CD4-positive, alpha-beta T cell treated with Interleukin-4 for 4 hours (primary cell): ENCODE data around the gene PFKFB3.
"Not testable (repeated sequence)": the region's sequence is repeated elsewhere in the genome, so short reads cannot be mapped to it uniquely, and the experiment has no call there.

ENCODE experiments used
- DNase-seq: peaks from one replicate; pipeline ENCODE4 v3.0.0-alpha.2; 2020

Gene PFKFB3

DNA sequence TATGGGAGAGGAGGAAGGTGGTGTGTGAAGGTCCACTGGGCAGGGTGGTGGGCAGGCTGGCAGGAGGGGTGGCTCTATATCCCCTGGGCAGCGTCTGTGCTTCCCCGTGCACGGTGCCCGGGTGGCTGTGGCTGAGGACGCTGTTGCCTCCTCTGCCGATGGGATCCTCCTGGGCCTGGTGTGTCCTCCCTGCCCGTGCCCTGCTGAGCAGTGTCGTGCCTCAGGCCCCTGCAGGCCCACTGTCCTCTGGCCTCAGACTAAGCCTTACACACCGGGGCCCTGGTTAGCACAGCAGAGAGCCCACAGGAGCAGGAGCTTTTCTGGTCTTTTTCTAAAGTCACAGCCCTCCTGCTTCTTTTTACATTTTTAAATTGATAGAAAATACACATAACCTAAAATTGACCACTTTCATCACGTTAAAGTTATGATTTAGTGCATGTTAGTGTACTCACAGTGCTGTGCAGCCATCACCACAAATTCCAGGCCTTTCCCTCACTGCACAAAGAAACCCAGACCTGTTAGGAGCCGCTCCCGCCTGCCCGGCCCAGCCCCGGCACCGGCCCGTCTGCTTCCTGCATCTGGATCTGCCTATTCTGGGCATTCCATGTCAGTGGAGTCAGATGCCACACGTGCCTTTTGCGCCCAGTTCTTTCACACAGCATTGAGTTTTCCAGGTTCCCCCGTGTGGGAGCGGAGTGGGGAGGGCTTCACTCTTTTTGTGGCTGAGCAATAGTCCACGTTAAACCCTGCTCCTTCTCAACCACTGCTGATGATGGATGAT is 19.4 kb downstream of the PFKFB3 start:
- no peak for DNase-seq

DNA sequence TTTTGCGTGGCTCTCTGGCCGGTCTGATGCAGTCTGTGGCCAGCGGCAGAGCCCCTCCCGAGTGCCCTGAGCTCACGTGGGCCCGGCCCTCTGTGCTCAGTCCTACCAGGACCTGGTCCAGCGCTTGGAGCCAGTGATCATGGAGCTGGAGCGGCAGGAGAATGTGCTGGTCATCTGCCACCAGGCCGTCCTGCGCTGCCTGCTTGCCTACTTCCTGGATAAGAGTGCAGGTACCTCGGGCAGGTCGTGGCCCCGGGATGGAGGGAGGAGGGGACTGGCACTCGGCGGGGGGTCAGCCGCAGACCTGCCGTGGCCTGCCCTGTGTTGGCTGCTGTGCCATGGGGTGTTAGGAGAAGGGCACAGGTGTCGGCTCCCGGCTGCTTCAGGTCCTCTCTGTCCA is 20.0 kb downstream of the PFKFB3 start:
- DNase-seq = no peak

DNA sequence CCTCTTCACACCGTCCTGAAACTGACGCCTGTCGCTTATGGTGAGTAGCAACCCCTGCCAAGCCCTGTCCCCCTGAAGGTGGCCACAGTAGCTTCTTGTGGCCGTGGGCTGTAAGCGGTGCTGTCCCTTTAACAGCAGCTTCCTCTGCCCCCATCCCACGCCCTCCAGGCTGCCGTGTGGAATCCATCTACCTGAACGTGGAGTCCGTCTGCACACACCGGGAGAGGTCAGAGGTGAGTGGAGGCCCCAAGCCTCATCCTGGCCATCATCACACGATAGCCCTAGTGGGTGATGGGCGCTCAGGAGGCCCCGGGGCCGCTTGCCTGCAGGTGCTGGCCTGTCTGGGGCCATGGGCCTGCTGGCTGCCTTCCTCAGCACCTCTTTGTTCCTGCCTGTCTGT is 21.2 kb downstream of the PFKFB3 start:
- no peak for DNase-seq

DNA sequence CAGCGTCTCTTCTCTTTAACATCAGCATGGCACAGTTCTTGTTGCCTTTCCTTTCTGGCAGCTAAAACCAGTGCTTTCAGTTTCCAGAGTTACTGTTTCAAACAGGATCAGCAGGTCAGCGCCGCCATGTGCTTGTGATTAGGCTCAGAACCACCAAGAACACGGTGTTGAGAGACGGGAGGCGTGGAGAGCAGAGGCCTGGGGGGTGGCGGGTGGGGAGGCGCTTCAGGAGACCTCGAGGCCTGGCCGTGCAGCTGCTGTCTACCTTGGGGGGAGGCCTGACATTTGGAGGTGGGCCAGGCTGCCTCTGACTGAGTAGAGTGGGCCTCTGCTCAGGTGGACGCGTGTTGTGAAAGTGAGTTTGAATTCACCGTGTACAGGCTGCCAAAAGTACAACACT is 22.0 kb downstream of the PFKFB3 start:
- DNase-seq = no peak

DNA sequence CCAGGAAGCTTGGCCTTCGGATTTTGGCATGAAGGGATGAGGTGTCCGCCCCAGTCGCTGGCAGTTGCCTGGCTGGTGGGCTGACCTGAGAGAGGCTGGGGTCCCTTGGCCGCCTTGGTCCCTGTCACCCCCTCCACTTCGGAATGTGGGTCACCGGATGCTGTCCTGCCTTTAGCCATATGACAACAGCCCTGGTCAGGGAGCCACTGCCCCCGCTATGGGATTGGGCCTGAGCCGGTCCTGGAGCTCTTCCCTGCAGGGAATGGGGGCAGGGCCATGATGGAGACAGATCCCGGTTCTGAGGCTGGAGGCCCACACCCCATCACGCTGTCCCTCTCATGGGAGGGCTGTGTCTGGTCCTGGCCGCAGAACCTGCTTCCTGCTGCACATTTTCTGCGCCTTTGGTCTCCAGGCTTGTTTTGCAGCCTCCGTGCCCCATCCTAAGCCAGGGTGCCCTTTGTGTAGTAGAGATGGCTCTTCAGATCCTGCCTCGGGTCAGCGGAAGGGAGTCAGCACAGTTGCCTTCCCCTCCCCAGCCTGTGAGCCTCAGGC is 22.6 kb downstream of the PFKFB3 start:
- no peak for DNase-seq

DNA sequence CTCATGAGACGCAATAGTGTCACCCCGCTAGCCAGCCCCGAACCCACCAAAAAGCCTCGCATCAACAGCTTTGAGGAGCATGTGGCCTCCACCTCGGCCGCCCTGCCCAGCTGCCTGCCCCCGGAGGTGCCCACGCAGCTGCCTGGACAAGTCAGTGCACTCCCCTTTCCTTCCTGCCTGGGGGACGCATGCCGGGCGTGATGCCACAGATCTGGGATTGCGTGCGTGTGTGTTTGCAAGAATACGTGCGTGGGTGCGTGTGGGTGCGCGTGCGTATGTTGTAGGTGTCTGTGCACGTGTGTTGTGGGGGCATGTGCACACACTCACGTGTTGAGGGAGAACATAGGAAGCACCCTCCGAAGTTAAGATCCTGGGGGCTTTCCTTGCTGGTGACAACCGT is 23.5 kb downstream of the PFKFB3 start:
- DNase-seq = no peak

DNA sequence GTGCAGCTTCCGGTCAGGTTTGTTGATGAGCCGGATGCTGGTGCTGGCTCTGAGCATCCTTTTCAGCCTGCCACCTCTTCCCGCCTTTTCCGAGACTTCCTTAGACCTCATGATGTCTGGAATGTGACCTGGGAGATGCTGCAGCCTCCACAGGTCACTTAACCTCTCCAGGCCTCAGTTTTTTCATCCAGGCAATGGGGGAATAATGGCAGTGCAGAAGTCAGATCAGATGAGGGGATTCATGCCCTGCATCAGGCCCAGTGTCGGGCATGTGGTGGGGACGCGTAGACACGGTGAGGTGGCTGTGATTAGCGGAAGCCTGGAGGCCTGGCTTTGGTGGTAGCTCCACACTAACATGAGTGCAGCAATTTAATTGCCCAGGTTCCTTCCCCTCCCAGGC is 24.6 kb downstream of the PFKFB3 start:
- DNase-seq = no peak

DNA sequence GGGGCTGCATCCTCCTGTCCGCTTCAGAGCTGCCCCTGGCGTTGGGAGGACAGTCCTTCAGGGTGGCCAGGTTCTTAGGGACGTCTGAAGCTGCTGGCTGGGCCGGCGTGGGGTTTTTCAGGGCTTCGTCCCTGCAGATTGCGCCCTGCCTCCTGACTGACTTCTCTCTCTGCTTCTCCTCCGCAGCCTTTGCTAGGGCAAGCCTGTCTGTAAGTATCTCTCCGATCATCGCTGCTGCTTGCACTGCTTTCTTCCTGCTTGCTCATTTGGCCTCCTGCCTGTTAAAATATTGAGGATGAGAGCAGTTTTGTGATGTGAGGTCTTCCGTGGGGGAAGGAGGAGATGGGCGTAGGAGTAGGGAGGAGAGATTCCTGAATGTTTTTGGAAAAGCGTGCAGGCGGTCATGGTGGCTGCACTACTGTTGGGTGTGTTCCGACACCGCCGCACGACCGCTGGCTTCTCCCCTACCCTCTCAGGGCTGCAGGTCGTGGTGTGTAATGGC is 25.3 kb downstream of the PFKFB3 start:
- DNase-seq = no peak

DNA sequence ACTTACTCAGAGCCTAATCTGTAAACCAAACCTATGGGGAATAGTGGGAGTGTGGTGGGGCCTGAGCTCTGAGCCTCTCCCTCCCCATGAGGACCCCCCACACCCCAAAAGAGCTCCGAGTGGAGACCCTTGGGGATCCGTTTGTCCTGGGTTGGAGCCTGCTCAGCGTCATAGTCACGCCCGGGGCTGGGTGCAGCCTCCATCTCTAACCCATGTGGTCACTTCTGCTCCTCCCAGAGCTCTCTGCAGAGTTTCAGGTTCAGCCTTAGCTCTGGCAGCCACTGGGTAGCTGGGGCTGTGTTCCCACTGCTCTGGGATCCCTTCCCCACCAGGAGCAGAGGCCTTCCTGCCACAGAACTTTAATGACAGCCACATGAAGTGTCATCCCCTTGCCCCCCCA is 25.9 kb downstream of the PFKFB3 start:
- no peak for DNase-seq

DNA sequence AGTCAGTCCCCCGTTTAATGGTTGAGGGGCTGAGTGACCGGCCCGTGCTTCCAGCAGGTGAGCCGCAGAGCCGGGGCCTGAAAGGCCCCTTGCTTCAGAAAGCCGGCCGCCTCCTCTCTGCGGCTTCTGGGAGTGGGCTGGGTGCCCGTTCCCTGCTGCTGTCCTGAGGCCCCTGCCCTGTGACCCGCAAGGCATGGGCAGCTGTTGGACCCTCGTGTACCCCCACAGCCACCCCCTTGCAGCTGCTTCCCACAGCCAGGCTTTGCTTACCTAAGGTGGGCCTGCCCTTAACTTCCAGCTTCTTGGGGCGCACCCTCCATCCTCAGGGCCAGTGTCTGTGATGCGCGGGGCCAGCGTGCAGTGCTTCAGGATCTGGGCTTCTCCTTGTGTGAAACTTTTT is 26.6 kb downstream of the PFKFB3 start:
- no peak for DNase-seq

DNA sequence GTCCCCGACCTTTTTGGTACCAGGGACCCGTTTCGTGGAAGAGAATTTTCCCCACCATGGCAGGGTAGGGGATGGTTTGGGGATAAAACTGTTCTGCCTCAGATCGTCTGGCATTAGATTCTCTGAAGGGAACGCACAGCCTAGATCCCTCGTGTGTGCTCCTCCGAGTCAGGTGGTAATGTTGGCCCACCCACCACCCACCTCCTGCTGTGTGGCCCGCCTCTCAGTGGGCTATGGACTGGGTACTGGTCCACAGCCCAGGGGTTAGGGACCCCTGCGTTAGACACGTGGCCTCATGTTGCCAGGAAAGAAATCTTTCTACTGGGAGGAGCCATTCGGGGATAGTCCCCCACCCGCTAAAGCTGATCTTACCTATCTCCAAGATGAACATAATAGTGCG is 27.0 kb downstream of the PFKFB3 start:
- DNase-seq = no peak

DNA sequence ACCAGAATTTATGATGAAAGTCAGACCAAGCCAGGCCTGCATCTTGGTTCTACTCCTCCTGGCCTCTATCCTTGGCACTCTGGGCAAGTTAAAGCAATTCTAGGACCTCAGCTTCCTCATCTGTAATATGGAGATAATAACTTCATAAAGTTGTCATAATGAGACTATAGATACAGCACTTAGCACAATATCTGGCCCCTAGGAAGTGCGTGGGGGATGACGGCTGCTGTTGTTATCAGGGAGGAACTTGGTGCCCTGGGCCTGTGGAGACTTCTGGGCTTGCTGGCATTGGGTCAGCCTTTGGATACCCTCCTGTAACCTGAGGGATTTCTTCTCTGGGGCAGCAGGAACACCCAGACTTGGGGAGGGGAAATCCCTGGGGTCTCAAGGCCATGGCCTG is 27.6 kb downstream of the PFKFB3 start:
- DNase-seq = no peak

DNA sequence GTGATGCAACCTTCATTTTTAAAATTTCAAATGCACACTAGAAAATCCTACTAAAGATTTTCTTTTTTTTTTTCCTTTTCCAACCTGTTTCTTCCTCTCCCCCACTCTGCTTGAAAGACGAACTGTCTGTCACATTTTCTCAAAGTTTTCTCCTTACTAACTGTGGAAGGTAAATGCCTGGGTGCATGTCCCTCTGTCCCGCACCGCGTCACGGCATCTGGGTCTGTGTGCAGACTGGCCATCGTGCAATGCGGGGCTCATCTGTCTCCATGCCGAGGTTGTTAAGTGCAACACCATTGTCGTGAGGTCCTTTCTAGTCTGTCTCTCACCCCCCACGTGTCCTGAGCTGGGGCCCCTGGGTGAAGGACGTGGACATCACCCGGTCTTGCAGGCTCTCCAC is 28.4 kb downstream of the PFKFB3 start:
- DNase-seq = no peak

DNA sequence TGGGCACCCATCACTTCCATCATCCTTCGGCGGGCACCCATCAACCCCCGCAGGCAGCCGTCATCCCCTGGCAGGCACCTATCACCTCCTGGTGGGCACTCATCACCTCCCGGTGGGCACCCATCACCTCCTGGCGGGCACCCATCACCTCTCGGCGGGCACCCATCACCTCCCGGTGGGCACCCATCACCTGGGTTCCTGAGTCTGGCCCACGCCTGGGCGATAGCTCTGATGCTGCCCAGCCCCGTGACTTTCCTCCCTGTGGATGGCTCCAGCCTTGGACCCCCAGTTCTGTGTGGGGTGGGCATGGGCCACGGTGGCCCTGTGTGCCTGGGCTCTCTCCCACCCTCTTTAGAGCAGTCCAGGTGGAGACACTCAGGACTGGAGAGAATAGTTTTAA is 29.0 kb downstream of the PFKFB3 start:
- no peak for DNase-seq

DNA sequence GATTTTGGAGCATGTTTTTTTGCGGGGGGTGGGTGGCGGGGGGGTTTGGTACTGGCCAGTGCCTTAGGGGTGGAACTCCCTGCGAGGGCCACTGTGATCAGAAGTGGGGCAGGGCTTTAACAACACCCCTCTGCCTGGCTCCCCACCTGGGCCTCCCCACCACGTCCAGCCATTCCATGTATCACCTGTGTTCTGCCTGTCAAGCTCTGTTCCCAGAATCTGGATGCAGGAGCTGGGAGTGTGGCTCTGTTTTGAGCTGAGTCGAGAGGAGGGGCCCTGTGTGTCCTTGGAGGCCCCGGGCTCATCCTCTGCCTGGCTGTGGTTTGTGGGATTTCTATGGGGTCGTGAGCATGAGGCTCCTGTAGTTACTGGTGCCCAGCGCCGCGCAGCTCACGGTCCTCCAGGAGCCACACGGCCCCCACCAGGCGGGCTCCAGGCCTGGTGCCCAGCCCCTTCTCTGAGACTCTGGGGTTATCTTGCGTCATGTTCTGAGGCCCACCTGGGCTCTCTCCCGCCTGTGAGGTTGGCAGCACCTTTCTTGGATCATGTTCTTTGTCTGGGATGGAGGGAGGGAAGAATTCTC is 29.6 kb downstream of the PFKFB3 start:
- no peak for DNase-seq

DNA sequence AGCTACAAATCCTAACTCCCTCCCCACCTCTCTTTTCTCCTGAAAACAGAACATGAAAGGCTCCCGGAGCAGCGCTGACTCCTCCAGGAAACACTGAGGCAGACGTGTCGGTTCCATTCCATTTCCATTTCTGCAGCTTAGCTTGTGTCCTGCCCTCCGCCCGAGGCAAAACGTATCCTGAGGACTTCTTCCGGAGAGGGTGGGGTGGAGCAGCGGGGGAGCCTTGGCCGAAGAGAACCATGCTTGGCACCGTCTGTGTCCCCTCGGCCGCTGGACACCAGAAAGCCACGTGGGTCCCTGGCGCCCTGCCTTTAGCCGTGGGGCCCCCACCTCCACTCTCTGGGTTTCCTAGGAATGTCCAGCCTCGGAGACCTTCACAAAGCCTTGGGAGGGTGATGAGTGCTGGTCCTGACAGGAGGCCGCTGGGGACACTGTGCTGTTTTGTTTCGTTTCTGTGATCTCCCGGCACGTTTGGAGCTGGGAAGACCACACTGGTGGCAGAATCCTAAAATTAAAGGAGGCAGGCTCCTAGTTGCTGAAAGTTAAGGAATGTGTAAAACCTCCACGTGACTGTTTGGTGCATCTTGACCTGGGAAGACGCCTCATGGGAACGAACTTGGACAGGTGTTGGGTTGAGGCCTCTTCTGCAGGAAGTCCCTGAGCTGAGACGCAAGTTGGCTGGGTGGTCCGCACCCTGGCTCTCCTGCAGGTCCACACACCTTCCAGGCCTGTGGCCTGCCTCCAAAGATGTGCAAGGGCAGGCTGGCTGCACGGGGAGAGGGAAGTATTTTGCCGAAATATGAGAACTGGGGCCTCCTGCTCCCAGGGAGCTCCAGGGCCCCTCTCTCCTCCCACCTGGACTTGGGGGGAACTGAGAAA is 30.4 kb downstream of the PFKFB3 start:
- no peak for DNase-seq

DNA sequence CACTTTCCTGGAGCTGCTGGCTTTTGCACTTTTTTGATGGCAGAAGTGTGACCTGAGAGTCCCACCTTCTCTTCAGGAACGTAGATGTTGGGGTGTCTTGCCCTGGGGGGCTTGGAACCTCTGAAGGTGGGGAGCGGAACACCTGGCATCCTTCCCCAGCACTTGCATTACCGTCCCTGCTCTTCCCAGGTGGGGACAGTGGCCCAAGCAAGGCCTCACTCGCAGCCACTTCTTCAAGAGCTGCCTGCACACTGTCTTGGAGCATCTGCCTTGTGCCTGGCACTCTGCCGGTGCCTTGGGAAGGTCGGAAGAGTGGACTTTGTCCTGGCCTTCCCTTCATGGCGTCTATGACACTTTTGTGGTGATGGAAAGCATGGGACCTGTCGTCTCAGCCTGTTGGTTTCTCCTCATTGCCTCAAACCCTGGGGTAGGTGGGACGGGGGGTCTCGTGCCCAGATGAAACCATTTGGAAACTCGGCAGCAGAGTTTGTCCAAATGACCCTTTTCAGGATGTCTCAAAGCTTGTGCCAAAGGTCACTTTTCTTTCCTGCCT is 31.1 kb downstream of the PFKFB3 start:
- DNase-seq = no peak

DNA sequence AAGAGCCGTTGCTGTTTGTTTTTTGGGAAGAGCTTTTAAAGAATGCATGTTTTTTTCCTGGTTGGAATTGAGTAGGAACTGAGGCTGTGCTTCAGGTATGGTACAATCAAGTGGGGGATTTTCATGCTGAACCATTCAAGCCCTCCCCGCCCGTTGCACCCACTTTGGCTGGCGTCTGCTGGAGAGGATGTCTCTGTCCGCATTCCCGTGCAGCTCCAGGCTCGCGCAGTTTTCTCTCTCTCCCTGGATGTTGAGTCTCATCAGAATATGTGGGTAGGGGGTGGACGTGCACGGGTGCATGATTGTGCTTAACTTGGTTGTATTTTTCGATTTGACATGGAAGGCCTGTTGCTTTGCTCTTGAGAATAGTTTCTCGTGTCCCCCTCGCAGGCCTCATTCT is 31.6 kb downstream of the PFKFB3 start:
- no peak for DNase-seq

DNA sequence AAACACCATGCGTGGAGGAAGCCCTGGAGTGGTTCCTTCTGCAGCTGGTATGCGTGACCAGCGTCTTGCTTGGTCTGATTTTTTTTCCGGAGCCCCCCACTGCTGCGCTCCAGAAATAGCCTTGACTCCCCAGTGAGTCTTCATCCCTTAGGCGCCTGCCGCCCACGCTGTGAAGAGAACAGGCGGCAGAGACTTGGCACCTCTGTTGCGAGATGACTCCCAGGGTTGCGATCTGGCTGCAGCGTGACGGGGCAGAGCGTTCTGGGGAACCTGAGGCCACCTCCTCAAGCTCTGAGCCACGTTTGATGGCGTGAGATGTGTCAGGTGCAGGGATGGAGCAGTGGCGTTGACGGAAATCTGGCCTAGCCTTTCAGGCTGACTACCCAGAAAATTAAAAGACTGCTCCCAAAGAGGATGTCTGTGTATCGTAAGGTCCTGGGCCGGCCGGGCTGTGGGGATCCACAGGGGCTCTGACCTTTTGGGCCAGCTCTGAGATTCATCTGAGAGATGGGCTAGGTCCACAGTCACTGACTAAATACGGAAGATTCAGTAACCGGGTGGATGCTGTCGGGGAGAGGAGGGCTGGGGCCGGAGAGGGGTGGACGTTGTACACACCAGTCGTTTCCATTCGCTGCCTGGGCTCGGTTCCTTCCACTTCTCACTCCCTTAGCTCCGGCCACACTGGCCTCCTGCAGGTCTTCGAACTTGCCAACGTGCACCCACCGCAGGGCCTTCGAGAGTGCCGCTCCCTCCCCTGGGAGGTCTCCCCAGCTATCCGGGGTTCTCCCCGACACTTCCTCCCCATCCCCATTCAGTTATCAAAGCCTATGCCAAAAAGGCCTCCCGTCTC is 33.8 kb downstream of the PFKFB3 start:
- no peak for DNase-seq

DNA sequence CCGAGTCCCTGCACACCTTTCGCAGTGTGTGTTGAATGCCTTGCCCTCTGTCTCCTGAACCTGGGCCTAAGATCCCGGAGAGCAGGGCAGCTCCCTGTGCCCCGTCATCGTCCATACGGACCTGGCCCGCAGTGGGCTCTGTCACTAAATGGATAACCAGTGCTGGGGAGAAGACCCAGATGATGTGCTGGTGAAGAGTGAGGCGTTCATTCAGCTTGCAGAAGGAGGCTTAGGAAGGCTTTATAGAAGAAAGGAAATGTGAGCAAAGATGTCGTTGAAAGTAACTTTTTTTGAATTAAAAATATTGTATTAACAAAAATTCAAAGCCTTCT is 34.4 kb downstream of the PFKFB3 start:
- no peak for DNase-seq

DNA sequence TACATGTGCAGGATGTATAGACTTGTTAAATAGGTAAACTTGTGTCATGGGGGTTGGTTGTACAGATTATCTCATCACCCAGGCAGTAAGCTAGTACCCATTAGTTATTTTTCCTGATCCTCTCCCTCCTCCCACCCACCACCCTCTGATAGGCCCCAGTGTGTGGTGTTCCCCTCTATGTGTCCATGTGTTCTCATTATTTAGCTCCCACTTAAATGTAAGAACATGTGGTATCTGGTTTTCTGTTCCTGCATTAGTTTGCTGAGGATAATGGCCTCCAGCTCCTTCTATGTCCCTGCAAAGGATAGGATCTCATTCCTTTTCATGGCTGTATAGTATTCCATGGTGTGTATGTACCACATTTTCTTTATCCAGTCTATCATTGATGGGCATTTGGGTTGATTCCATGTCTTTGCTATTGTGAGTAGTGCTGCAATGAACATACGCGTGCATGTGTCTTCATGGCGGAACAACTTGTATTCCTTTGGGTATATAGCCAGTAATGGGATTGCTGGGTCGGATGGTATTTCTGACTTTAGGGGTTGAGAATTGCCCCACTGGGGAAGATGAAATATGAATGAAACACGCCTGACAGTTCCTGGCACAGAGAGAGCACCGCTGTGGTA is 36.0 kb downstream of the PFKFB3 start:
- not testable (repeated sequence) for DNase-seq
